HepG2 (cell line): ENCODE measurements around the gene CD300LG. TPM values are rescaled to one million over a fixed set of nuclear protein-coding genes. Genes with fewer than 3 reads are reported as not detected.

Source experiments
- ATAC-seq: fragments of 200-7000 bp; cut with Tn5 transposase; 3 replicates; pipeline ENCODE4 v1.9.1; 2020; ENCODE audit warnings: mild to moderate bottlenecking, moderate library complexity
- BruUV-seq: library from RNA; stranded (reverse); fragments of 400-500 nt; replicated peaks from 2 replicates; lab custom pipeline; 2021; lab: Mats Ljungman, UMichigan
- CTCF ChIA-PET: fragments of 300-600 bp; formaldehyde crosslinking; extraction: SDS; loops from one replicate; lab custom pipeline; 2021; ENCODE audit warnings: low total read pairs, inconsistent platforms, low intra/inter-chr PET ratio; lab: Yijun Ruan, JAX
- POLR2A ChIA-PET: fragments of 350-600 bp; sonication (Branson Sonifier 250); formaldehyde crosslinking; loops from one replicate; lab custom pipeline; 2020; ENCODE audit warnings: antibody characterized with exemption, inconsistent platforms; lab: Yijun Ruan, JAX
- DNase-seq: peaks from one replicate; pipeline ENCODE4 v3.0.0-alpha.2; 2015; ENCODE audit warnings: low spot score
- FAIRE-seq: peaks from 3 replicates; lab custom pipeline; 2011; peaks lifted over from hg19 to GRCh38; lab: Jason Lieb, UNC
- H2AFZ ChIP-seq: one replicate; pipeline ENCODE4 v1.6.1; 2011; ENCODE audit warnings: low read length, inconsistent platforms
- H3K27ac ChIP-seq: fragments of 300-600 bp; 3 replicates; pipeline ENCODE4 v1.8.0; 2011; ENCODE audit warnings: mixed run types, mild to moderate bottlenecking, mixed read lengths, low read length, inconsistent platforms; ENCODE audit not compliant: insufficient read depth; ENCODE audit errors: extremely low read length
- H3K27me3 ChIP-seq, 2 experiments: fragments of 200-600 bp in 1 of 2; 2 replicates in 1 of 2; 3 replicates in 1 of 2; pipeline versions ENCODE4 v1.6.0 to v1.8.0; 2011; ENCODE audit warnings: low read length in 2 of 2, mild to moderate bottlenecking in 2 of 2, moderate library complexity in 2 of 2, inconsistent platforms in 1 of 2; ENCODE audit not compliant: insufficient read depth in 2 of 2, control insufficient read depth in 1 of 2
- H3K36me3 ChIP-seq, 2 experiments: fragments of 200-600 bp in 1 of 2; replicated peaks in 1 of 2; 2 replicates in 1 of 2; 3 replicates in 1 of 2; pipeline versions ENCODE4 v1.5.1 to v1.8.0; 2011; ENCODE audit warnings: low read length in 2 of 2, inconsistent platforms in 1 of 2; ENCODE audit not compliant: insufficient read depth in 2 of 2, control insufficient read depth in 1 of 2
- H3K4me1 ChIP-seq: 2 replicates; pipeline ENCODE4 v1.5.1; 2012; ENCODE audit warnings: low read length, inconsistent platforms; ENCODE audit not compliant: insufficient read depth
- H3K4me2 ChIP-seq: 2 replicates; pipeline ENCODE4 v1.6.0; 2011; ENCODE audit warnings: low read depth, low read length, inconsistent platforms
- H3K4me3 ChIP-seq, 3 experiments: fragments of 200-600 bp in 1 of 3; sonication (generic), shearing (Covaris generic) in 1 of 3; replicated peaks in 1 of 3; 2 replicates each; pipeline ENCODE4 v1.5.1; 2011 to 2016; ENCODE audit warnings: low read length in 3 of 3, inconsistent platforms in 2 of 3, low read depth in 2 of 3, mild to moderate bottlenecking in 2 of 3, control low read depth in 1 of 3, mixed read lengths in 1 of 3; ENCODE audit not compliant: insufficient read depth in 1 of 3
- H3K79me2 ChIP-seq: one replicate; pipeline ENCODE4 v1.6.1; 2011; ENCODE audit warnings: low read length, inconsistent platforms; ENCODE audit not compliant: insufficient read depth
- H3K9ac ChIP-seq: 2 replicates; pipeline ENCODE4 v1.6.0; 2011; ENCODE audit warnings: mild to moderate bottlenecking, low read depth, low read length, inconsistent platforms; ENCODE audit not compliant: insufficient read depth
- H3K9me3 ChIP-seq: 2 replicates; pipeline ENCODE4 v1.5.1; 2012; ENCODE audit warnings: mild to moderate bottlenecking, low read length
- H4K20me1 ChIP-seq: 2 replicates; pipeline ENCODE4 v1.6.0; 2011; ENCODE audit warnings: inconsistent platforms, mild to moderate bottlenecking, low read length, moderate library complexity; ENCODE audit not compliant: insufficient read depth
- ATF6 ChIP-seq: sonication (generic); formaldehyde crosslinking; conservative IDR thresholded peaks from 2 replicates; pipeline ENCODE4 v1.4.0; 2020; ENCODE audit warnings: missing genetic modification reagents
- ATF7-NPFF ChIP-seq: sonication (generic); formaldehyde crosslinking; IDR thresholded peaks from 2 replicates; pipeline ENCODE4 v1.8.1; 2023; ENCODE audit warnings: mild to moderate bottlenecking, low read depth, missing genetic modification reagents, moderate library complexity
- KDM2A ChIP-seq: sonication (generic); formaldehyde crosslinking; IDR thresholded peaks from 2 replicates; pipeline ENCODE4 v1.4.0; 2020; ENCODE audit warnings: low read depth, missing genetic modification reagents, borderline replicate concordance
- MATR3 ChIP-seq: sonication (generic); formaldehyde crosslinking; IDR thresholded peaks from 2 replicates; pipeline ENCODE4 v1.4.0; 2020; ENCODE audit warnings: missing genetic modification reagents
- PRMT3 ChIP-seq: sonication (generic); formaldehyde crosslinking; IDR thresholded peaks from 2 replicates; pipeline ENCODE4 v1.8.1; 2022; ENCODE audit warnings: low read depth, mild to moderate bottlenecking, moderate library complexity, missing genetic modification reagents, borderline replicate concordance
- TAF1 ChIP-seq: sonication (generic); formaldehyde crosslinking; IDR thresholded peaks from 2 replicates; pipeline ENCODE4 v1.4.0; 2020; ENCODE audit warnings: missing genetic modification reagents
- TCF7 ChIP-seq: sonication (generic); IDR thresholded peaks from 2 replicates; pipeline ENCODE4 v1.6.1; 2016; ENCODE audit warnings: antibody characterized with exemption, low read depth
- THYN1 ChIP-seq: sonication (generic); formaldehyde crosslinking; IDR thresholded peaks from 2 replicates; pipeline ENCODE4 v1.8.1; 2023; ENCODE audit warnings: low read depth, mild to moderate bottlenecking, moderate library complexity, missing genetic modification reagents, borderline replicate concordance
- ZFP62 ChIP-seq: sonication (generic); formaldehyde crosslinking; IDR thresholded peaks from 2 replicates; pipeline ENCODE4 v1.4.0; 2020; ENCODE audit warnings: missing genetic modification reagents
- ZKSCAN5 ChIP-seq: sonication (generic); formaldehyde crosslinking; IDR thresholded peaks from 2 replicates; pipeline ENCODE4 v1.5.1; 2020; ENCODE audit warnings: mild to moderate bottlenecking, missing genetic modification reagents
- ZNF605 ChIP-seq: sonication (generic); formaldehyde crosslinking; IDR thresholded peaks from 2 replicates; pipeline ENCODE4 v1.8.0; 2022; ENCODE audit warnings: mild to moderate bottlenecking, missing genetic modification reagents
- ZSCAN9 ChIP-seq: IDR thresholded peaks from 2 replicates; pipeline ENCODE4 v1.6.1; 2016; ENCODE audit warnings: borderline replicate concordance
- WGBS: methylation state at CpG from one replicate; pipeline ENCODE4 v1.1.6; 2017; ENCODE audit warnings: low lambda C conversion rate; 5-methylcytosine and 5-hydroxymethylcytosine counted together
- in situ Hi-C: cut with HindIII; loops from 2 replicates; pipeline ENCODE4 v1.10.0; 2017; ENCODE audit warnings: low pct_unique_long_range_greater_than_20kb; ENCODE audit not compliant: extremely low pct_ligation_motif_present
- intact Hi-C: fragments of 100-400 bp; cut with micrococcal nuclease; formaldehyde crosslinking; loops from one replicate; pipeline ENCODE4 v1.10.0; 2022; ENCODE audit not compliant: unreplicated experiment
- polyA plus RNA-seq, 8 experiments: library from polyadenylated mRNA; depleted of rRNA in 3 of 8; stranded (reverse) in 7 of 8; unstranded in 1 of 8; fragments of >200 nt; fragmentation: Illumina TruSeq in 4 of 8; extraction: Trizol in 4 of 8; gene quantifications; 2 replicates each; pipeline versions ENCODE4 v1.2.1 to v1.2.3, GENCODE V29; 2011 to 2016; ENCODE audit warnings: low read depth in 4 of 8, missing spikeins in 1 of 8, mixed read lengths in 1 of 8; ENCODE audit not compliant: insufficient read depth in 1 of 8
- total RNA-seq, 5 experiments: library from RNA; depleted of rRNA; stranded (reverse); fragments of >200 nt; fragmentation: Illumina TruSeq; extraction: Trizol; gene quantifications; 2 replicates each; pipeline ENCODE4 v1.2.3, GENCODE V29; 2016; ENCODE audit warnings: low read depth in 1 of 5

CD300LG gene
- total and polyA plus RNA-seq, 2 of the 13 experiments (the other 11 are each of a cell fraction or from before 2014, with no cell fraction given), result not detected

DNA sequence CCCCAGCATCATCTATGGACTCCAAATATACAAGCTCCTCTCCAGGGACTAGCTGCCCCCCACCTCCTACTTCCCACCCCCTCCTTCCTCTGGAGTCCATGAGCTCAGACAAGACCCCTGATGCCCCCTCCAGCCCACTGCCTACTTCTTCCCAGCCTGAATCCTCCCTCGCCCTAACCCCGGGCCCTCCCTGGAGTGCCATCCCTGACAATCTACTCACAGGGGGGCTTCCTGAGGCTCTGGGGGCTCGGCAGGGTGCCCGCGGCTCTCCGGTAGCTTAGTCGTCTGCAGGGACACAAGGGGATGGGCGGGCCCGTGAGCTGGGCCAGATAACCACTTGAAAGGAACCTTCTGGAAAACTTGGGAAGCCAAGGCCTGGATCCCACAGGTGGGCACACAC lies 29.1 kb upstream of the CD300LG start:
- Histone ChIP-seq H3K4me2 (no peak overlapping the region), H3K9ac (no peak overlapping the region), H3K4me1 (no peaks in the 10 kb centered on the region), H3K36me3 (no peaks in the 10 kb centered on the region), H3K27me3 (no peaks in the 10 kb centered on the region), H4K20me1 (no peaks in the 10 kb centered on the region), H3K27ac (no peak overlapping the region), H3K79me2 (no peaks in the 10 kb centered on the region), H3K4me3 (no peak overlapping the region), H2AFZ (no peak overlapping the region), H3K9me3 (no peaks in the 10 kb centered on the region)
- POLR2A ChIA-PET, result no interaction called here
- CTCF ChIA-PET, result no interaction called here
- BruUV-seq, result no TSS peak
- DNase-seq (no peak), ATAC-seq (no peak), FAIRE-seq (no peak)
- in situ Hi-C loops (no loop called here), intact Hi-C loops (no loop called here)
- 91% methylated on average over 9 of the region's 9 CpGs for WGBS
- TF ChIP-seq ZFP62 (CRISPR knock-in tag), result no peak
- TF ChIP-seq THYN1, result no peak
- no peak for TF ChIP-seq ATF6 (CRISPR knock-in tag)
- no peak for TF ChIP-seq ATF7-NPFF (CRISPR knock-in tag)
- no peak for TF ChIP-seq ZNF605 (CRISPR knock-in tag)
- TF ChIP-seq PRMT3, result no peak
- TF ChIP-seq TAF1 (CRISPR knock-in tag), result no peak
- no peak for TF ChIP-seq TCF7
- no peak for TF ChIP-seq ZKSCAN5 (CRISPR knock-in tag)
- TF ChIP-seq KDM2A (CRISPR knock-in tag), result no peak
- no peak for TF ChIP-seq MATR3 (CRISPR knock-in tag)
- no peak for TF ChIP-seq ZSCAN9 (CRISPR knock-in tag)
